HG02981 (cell line): Measurements from ENCODE around the gene GUK1.
"Not testable (repeated sequence)": the region's sequence is repeated elsewhere in the genome, so short reads cannot be mapped to it uniquely, and the experiment has no call there.

ENCODE experiments used
- ATAC-seq: cut with Tn5 transposase; IDR thresholded peaks from one replicate; pipeline ENCODE4 v1.9.1; 2021; ENCODE audit warnings: mild to moderate bottlenecking, moderate library complexity; ENCODE audit not compliant: unreplicated experiment

GUK1 gene

DNA sequence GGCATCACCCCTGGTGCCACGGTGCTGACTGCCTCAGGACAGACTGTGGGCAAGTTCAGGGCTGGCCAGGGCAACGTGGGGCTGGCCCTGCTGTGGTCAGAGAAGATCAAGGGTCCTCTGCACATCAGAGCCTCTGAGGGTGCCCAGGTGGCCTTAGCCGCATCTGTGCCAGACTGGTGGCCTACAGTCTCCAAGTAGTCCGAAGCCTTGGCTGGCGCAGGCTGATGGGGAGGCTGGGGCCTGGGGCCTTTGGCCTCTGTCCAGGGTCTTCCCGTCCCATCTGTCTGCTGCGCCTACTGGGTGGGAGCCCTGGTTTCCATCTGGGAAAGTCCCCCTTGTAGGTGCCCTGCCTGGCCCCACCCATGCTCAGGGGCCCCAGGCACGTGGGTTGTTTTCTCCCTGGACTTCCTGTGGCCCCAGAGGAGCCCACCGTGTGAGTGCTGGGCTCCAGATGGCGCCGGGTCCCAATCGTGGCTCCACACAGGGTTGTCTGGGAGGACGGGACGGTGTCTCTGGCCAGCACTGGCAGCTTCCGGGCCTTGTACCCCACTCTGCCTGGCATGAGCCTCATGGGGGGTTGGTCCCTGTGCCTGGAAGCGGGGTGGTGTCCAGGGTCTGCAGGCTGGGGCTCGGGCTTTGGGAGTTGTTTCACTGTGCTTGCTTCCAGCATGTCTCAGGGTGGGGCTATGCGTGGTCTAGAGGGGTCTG lies 35.4 kb downstream of the GUK1 start:
- no peak for ATAC-seq

DNA sequence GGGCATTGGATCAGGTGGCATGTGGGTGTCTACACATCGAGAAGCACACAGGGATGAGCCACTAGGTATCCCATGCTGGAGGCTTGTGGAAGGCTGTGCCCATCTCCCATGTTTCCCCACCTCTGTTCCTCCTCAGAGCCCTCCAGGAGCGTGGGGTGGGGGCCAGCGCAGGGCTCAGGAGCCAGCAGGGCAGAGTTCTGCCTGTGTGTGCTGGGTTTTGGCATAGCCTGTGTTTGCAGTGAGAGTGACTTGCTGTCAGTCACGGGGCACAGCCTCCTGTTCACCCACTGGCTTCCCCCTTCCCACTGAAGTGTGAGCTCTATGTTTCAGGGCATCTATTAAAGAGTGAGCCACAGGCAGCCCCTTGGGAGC lies 35.9 kb downstream of the GUK1 start:
- no peak for ATAC-seq

- ATAC-seq, result no peak
These were observed 36.5 kb downstream of the GUK1 start for GRCh38 chr1:228176461-228177182.

DNA sequence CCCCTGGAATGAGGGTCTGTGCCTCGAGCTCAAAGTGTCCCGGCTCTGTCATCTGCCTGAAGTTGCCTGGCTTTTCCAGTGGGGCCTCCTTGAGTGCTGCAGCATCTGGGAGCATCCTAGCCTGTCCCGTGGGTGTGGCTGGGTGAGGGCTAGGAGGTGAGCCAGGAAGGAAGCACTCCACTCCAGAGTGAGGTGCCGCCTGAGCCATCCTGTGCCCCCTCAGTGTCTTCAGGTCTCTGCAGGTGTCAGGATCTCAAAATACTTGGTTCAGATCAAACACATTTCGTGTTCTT lies 37.0 kb downstream of the GUK1 start:
- ATAC-seq, result no peak

DNA sequence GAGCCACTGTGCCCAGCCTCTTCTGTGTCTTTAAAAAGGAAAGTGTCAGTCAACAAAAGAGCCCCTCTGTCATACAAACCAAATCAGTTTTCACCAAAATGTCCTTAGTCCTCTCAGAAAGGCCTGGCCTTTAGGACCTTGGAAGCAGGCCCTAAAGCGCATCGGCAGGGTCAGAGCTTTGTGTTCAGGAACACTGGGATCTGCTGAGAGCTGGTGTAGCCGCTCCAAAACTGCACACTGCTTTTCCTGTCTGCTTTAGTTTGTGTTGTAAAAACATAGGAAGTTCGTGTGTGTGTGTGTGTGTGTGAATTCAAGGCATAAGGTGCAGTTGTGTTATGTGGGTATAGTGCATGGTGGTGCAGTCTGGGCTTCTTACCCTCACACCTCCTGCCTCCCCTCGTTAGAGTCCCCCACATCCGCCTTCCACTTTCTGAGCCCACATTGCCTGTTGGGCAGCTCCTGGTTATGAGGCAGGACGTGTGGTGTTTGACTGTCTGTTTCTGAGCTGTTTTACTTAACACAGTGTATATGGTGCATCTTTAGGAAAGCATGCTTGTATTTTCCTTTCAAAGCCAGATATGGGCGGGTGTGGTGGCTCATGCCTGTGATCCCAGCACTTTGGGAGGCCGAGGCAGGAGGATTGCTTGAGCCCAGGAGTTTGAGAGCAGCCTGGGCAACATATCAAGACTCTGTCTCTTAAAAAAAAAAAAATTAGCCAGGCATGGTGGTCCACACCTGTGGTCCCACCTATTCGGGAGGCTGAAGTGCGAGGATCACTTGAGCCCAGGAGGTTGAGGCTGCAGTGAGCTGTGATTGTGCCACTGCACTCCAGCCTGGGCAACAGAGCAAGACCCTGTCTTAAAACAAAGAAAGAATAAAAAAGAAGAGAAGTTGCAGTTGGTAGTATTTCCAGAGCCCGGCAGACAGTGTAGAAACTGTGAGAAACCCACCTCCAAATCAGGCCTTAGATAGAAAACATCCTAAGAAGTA lies 37.9 kb downstream of the GUK1 start:
- ATAC-seq, result no peak

GRCh38 chr1:228178737-228179684 lies 38.9 kb downstream of the GUK1 start:
- ATAC-seq, result no peak

DNA sequence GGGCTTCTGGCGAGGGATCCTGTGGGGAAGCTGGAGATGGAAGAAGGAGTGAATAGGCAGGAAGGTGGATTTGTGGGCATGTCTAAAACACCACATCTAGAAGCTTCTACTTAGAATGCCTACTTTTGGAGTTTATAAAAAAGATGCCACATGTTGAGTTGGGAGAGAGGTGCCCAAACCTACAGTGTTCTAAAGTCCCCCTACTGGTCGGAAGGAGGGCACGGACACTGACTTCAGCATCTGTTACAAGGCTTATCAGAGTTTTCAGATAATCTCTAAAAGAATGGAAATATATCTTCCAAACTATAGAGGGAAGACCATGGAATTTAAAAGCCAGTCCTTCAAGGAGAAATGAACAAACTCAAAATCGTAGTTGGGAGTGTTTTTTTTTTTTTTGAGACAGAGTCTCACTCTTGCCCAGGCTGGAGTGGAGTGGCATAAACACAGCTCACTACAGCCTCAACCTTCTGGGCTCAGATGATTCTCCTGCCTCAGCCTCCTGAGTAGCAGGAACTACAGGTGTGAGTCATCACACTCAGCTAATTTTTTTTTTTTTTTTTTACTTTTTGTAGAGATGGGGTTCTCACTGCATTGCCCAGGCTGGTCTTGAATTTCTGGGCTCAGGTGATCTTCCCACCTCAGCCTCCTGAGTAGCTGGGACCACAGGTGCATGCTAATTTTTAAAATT lies 40.3 kb downstream of the GUK1 start:
- ATAC-seq, result no peak

- no peak for ATAC-seq
These were observed 41.0 kb downstream of the GUK1 start for GRCh38 chr1:228180959-228181644.

DNA sequence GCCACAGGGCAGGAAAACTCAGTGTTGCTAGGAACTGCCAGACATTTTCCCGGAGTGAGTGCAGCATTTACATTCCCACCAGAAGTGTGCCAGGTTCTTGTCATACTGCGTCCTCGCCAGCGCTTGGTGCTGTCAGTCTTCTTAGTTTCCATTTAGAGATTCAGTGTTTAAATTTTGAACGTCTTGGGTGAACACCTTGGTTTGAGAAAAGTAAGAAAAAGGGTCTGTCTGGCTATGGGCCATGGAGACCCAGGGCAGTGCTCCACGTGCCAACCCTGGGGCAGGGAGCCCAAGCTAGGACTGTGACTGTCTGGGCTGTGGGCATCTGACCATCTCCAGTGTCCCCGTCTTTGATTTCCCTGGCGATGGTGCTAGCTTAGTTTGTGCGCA lies 41.6 kb downstream of the GUK1 start:
- no peak for ATAC-seq

DNA sequence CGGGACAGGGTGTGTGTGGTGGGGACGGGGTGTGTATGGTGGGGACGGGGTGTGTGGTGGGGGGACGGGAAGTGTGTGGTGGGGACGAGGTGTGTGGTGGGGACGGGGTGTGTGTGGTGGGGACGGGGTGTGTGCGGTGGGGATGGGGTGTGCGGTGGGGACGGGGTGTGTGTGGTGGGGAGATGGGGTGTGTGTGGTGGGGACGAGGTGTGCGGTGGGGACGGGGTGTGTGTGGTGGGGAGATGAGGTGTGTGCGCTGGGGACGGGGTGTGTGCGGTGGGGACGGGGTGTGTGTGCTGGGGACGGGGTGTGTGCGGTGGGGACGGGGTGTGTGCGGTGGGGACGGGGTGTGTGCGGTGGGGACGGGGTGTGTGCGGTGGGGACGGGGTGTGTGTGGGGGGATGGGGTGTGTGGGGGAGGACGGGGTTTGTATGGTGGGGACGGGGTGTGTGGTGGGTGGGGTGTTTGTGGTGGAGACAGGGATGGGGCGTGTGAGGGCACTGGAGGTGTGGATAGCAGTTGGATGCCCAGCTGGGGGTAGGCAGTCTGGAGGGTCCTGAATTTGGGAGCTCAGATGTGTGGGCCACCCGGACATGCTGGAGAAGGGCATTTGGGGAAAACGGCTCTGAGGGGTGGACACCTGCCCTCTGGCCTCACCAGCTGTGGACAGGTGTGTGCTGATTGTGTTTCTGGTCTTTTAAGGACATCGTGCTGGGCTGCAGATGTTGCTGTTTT lies 42.4 kb downstream of the GUK1 start:
- no peak for ATAC-seq

GRCh38 chr1:228184152-228184551 lies 44.1 kb downstream of the GUK1 start:
- ATAC-seq, result no peak

DNA sequence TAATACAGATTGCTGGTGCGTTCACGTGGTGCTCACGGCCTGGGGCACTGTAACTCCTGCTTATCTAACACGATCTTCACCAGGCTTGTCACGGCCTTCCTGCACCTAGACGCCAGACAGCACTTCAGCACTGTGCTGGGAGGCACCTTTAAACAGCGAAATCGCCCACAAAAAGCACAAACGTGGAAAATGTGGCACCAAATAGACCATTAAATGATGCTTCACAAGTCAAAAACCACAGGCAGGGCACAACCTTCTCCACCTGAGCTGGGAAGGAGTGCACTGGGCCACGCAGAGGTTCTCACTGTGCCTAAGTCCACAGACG lies 45.5 kb downstream of the GUK1 start:
- no peak for ATAC-seq

- not testable (repeated sequence) for ATAC-seq
These were observed 48.2 kb downstream of the GUK1 start for GRCh38 chr1:228188249-228188648.

DNA sequence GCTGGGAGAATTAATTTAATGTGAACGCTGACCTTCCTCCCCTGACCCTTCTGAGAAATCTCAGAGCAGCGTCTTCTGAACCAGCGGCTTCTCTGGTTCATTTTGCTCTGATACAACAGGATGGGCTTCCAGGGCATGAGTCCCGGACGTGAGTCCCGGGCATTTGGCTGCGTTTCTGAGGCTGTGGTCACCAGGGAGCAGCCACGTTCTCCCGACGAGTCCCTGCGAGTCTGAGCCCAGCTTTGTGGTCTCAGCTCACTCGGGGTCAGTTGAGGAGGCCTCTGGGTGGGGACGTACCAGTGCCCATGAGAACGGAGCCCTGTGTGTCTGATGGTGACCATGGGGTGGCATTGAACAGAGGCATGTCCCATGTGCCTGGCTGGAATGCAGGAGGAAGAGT lies 50.1 kb downstream of the GUK1 start:
- no peak for ATAC-seq

GRCh38 chr1:228190778-228191177 lies 50.7 kb downstream of the GUK1 start:
- ATAC-seq, result no peak

- no peak for ATAC-seq
These were observed 54.4 kb downstream of the GUK1 start for GRCh38 chr1:228194436-228194835.

DNA sequence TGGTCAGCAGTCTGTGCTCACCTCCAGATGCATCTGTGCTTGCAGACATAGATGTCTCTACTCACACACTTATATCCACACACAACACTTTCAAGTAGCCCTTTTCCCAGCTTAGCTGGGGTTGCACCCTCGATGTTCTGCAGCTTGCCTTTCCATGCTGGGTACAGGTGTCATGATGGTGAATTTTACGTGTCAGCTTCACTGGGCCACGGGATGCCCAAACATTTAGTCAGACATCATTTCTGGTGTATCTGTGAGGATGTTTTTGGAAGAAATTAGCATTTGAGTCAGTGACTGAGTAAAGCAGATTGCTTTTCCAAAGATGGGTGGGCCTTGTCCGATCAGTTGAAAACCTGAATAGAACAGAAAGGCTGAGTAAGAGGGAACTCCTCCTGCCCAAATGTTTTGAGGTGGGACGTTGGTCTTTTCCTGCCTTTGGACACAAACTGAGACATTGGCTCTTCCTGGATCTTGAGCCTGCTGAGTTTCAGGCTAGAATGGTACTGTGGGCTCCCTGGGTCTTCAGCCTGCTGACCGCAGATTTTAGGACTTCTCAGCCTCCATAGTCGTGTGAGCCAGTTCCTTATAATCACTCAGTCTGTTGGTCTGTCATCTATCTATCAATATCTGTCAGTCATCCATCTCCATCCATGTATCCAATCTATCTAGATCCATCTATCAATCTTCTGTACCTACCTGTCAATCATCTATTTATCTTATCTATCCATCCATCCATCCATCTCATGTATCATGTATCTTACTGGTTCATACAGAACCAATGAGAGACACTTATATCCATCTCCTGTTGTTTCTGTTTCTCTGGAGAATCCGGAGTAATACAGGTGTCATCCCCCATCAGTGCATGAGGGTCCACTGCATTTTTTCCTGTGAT lies 55.1 kb downstream of the GUK1 start:
- ATAC-seq, result no peak

GRCh38 chr1:228197555-228198147 lies 57.6 kb downstream of the GUK1 start:
- no peak for ATAC-seq
